GM12878 (cell line): ENCODE results near the gene TP53I11. TPM values are rescaled to one million over a fixed set of nuclear protein-coding genes. Genes with fewer than 3 reads are reported as not detected.

Experiments used
- ATAC-seq: fragments of 200-7000 bp; cut with Tn5 transposase; 3 replicates; pipeline ENCODE4 v1.9.1; 2020; ENCODE audit warnings: mild to moderate bottlenecking, moderate library complexity
- BruUV-seq: library from RNA; stranded (reverse); fragments of 400-500 nt; replicated peaks from 2 replicates; lab custom pipeline; 2021; lab: Mats Ljungman, UMichigan
- CTCF ChIA-PET: fragments of 300-600 bp; sonication (Branson Sonifier 250); formaldehyde crosslinking; extraction: SDS; loops from one replicate; lab custom pipeline; 2021; ENCODE audit warnings: inconsistent platforms; lab: Yijun Ruan, JAX
- POLR2A ChIA-PET: fragments of 350-600 bp; formaldehyde crosslinking; extraction: SDS; loops from one replicate; lab custom pipeline; 2021; ENCODE audit warnings: inconsistent platforms; lab: Charles Lee
- RAD21 ChIA-PET: fragments of 300-600 bp; sonication (Branson Sonifier 250); formaldehyde crosslinking; loops from one replicate; lab custom pipeline; 2023; ENCODE audit warnings: antibody characterized with exemption; ENCODE audit not compliant: unreplicated experiment; lab: Charles Lee
- SMC1A ChIA-PET: fragments of 300-600 bp; sonication (Branson Sonifier 250); formaldehyde crosslinking; loops from one replicate; lab custom pipeline; 2023; ENCODE audit not compliant: unreplicated experiment, uncharacterized antibody; lab: Charles Lee
- DNase-seq: peaks from one replicate; pipeline ENCODE4 v3.0.0-alpha.2; 2011; ENCODE audit warnings: low read depth, low spot score
- FAIRE-seq: peaks from 3 replicates; lab custom pipeline; 2011; peaks lifted over from hg19 to GRCh38; lab: Jason Lieb, UNC
- H2AFZ ChIP-seq: 2 replicates; pipeline ENCODE4 v1.6.0; 2011; ENCODE audit warnings: low read depth, low read length, control low read depth; ENCODE audit not compliant: control insufficient read depth
- H3K27ac ChIP-seq: 2 replicates; pipeline ENCODE4 v1.5.1; 2011; ENCODE audit warnings: control low read depth; ENCODE audit not compliant: control insufficient read depth, insufficient read depth
- H3K27me3 ChIP-seq, 2 experiments: replicated peaks in 1 of 2; 2 replicates each; pipeline versions ENCODE4 v1.6.0 to v1.6.1; 2011; ENCODE audit warnings: low read length in 1 of 2; ENCODE audit not compliant: control insufficient read depth in 2 of 2, insufficient read depth in 2 of 2
- H3K36me3 ChIP-seq, 2 experiments: 2 replicates each; pipeline ENCODE4 v1.5.1; 2011; ENCODE audit warnings: low read length in 1 of 2; ENCODE audit not compliant: control insufficient read depth in 2 of 2, insufficient read depth in 2 of 2
- H3K4me1 ChIP-seq: 2 replicates; pipeline ENCODE4 v1.6.1; 2011; ENCODE audit warnings: mild to moderate bottlenecking, low read length, moderate library complexity, mixed read lengths; ENCODE audit not compliant: control insufficient read depth, insufficient read depth
- H3K4me2 ChIP-seq: 2 replicates; pipeline ENCODE4 v1.6.0; 2011; ENCODE audit warnings: control low read depth; ENCODE audit not compliant: control insufficient read depth, insufficient read depth
- H3K4me3 ChIP-seq: fragments of 200-600 bp; sonication (generic); 2 replicates; pipeline ENCODE4 v1.5.1; 2016
- H3K79me2 ChIP-seq: 2 replicates; pipeline ENCODE4 v1.6.0; 2011; ENCODE audit warnings: low read length; ENCODE audit not compliant: control insufficient read depth, insufficient read depth
- H3K9ac ChIP-seq: 2 replicates; pipeline ENCODE4 v1.8.0; 2011; ENCODE audit warnings: low read length, control low read depth, mixed read lengths; ENCODE audit not compliant: control insufficient read depth, insufficient read depth
- H3K9me3 ChIP-seq: replicated peaks from 3 replicates; pipeline ENCODE4 v1.5.1; 2011; ENCODE audit warnings: mild to moderate bottlenecking, low read length; ENCODE audit not compliant: control insufficient read depth, insufficient read depth
- H4K20me1 ChIP-seq: 2 replicates; pipeline ENCODE4 v1.6.0; 2011; ENCODE audit not compliant: control insufficient read depth, insufficient read depth
- CBX3 ChIP-seq: fragments of 200-600 bp; sonication (generic); IDR thresholded peaks from 2 replicates; pipeline ENCODE4 v1.6.1; 2016; ENCODE audit warnings: low read depth, borderline replicate concordance
- CHD1 ChIP-seq: IDR thresholded peaks from 2 replicates; pipeline ENCODE4 v1.6.1; 2012; ENCODE audit warnings: low read depth, low read length, improper control_type of control experiment
- EP300 ChIP-seq, 2 experiments: fragments of 150-350 bp in 1 of 2; IDR thresholded peaks; 2 replicates each; pipeline ENCODE4 v1.6.1; 2011 to 2012; ENCODE audit warnings: low read depth in 2 of 2, low read length in 2 of 2, borderline replicate concordance in 1 of 2, improper control_type of control experiment in 1 of 2, inconsistent platforms in 1 of 2; ENCODE audit not compliant: control insufficient read depth in 1 of 2
- FOXM1 ChIP-seq: IDR thresholded peaks from 2 replicates; pipeline ENCODE4 v1.6.1; 2012; ENCODE audit warnings: low read depth, mild to moderate bottlenecking, inconsistent platforms, low read length, moderate library complexity
- KDM1A ChIP-seq: fragments of 200-600 bp; sonication (generic); IDR thresholded peaks from 2 replicates; pipeline ENCODE4 v1.6.1; 2016; ENCODE audit warnings: borderline replicate concordance
- MXI1 ChIP-seq: fragments of 150-350 bp; IDR thresholded peaks from 2 replicates; pipeline ENCODE4 v1.6.1; 2011; ENCODE audit warnings: low read depth, mild to moderate bottlenecking, inconsistent platforms, low read length, improper control_type of control experiment
- RUNX3 ChIP-seq: IDR thresholded peaks from 2 replicates; pipeline ENCODE4 v1.6.1; 2012; ENCODE audit warnings: low read length, inconsistent platforms
- STAT1 ChIP-seq: fragments of 450-650 bp; conservative IDR thresholded peaks from 2 replicates; pipeline ENCODE4 v1.6.1; 2014; ENCODE audit warnings: antibody characterized with exemption, mild to moderate bottlenecking
- WRNIP1 ChIP-seq: IDR thresholded peaks from 2 replicates; pipeline ENCODE4 v1.6.1; 2011; ENCODE audit warnings: low read depth, low read length, improper control_type of control experiment, borderline replicate concordance
- WGBS: methylation state at CpG from one replicate; pipeline ENCODE4 v1.1.6; 2016; ENCODE audit warnings: low lambda C conversion rate; ENCODE audit not compliant: insufficient replicate concordance, insufficient coverage; ENCODE audit errors: missing lambda C conversion rate; 5-methylcytosine and 5-hydroxymethylcytosine counted together
- in situ Hi-C: fragments of 300-500 bp; cut with MboI; formaldehyde crosslinking; loops from 9 replicates; pipeline ENCODE4 v1.14.3; 2018; ENCODE audit warnings: mixed read lengths
- intact Hi-C: fragments of 100-400 bp; cut with micrococcal nuclease; formaldehyde crosslinking; loops from one replicate; pipeline ENCODE4 v1.14.2; 2022; ENCODE audit not compliant: unreplicated experiment
- polyA plus RNA-seq, 11 experiments: library from polyadenylated mRNA; depleted of rRNA in 4 of 11; unstranded in 6 of 11; stranded (reverse) in 5 of 11; fragments of >200 nt; fragmentation: Nextera tagmentation in 4 of 11; fragmentation: Illumina TruSeq in 1 of 11; extraction: Ambion mirVana in 4 of 11; extraction: Trizol in 1 of 11; gene quantifications; 1 replicate in 1 of 11; 2 replicates in 10 of 11; pipeline versions ENCODE4 v1.2.1 to v1.2.3, GENCODE V29; 2011 to 2016; ENCODE audit warnings: inconsistent platforms in 2 of 11, missing spikeins in 2 of 11, low read depth in 1 of 11
- total RNA-seq, 4 experiments: library from RNA; depleted of rRNA in 3 of 4; stranded (reverse); fragments of >200 nt in 3 of 4; fragmentation: Illumina TruSeq in 1 of 4; extraction: Trizol in 1 of 4; gene quantifications; 2 replicates each; pipeline versions ENCODE4 v1.2.1 to v1.2.3, GENCODE V29; 2013 to 2021
- TF ChIP-seq, protein P1 (sequence below): fragments of 450-650 bp; IDR thresholded peaks from 2 replicates; pipeline ENCODE4 v1.6.1; 2016; ENCODE audit warnings: mild to moderate bottlenecking
- TF ChIP-seq, protein P2 (sequence below): fragments of 450-650 bp; IDR thresholded peaks from 2 replicates; pipeline ENCODE4 v1.6.1; 2017; ENCODE audit warnings: mild to moderate bottlenecking, moderate library complexity

TP53I11 gene
- total and polyA plus RNA-seq, 10 of the 15 experiments (the other 5 are each of a cell fraction or from before 2014, with no cell fraction given): 0.03 to 0.28 (median 0.17) TPM; not detected in 3

DNA sequence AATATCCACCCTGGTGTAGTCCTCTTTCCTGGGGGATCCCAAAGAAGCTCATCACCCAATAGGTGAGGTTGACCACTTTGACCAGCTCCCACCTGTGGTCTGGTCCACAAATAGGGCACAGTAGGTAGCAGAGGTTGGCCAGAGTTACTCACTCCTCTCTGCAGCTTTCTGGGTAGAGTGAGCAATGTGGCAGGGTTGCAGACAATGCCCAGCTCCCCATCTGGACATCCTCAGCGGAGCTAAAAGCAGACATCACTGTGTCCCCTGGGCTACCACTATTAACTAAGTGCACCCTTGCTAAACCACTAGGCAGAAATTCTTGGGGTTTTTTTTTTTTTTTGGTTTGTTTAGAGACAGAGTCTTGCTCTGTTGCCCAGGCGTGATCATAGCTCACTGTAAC is 48.4 kb upstream of the TP53I11 start:
- no peak for ATAC-seq
- Histone ChIP-seq H3K4me2 (no peak overlapping the region), H3K36me3 (no peaks in the 10 kb centered on the region), H4K20me1 (no peaks in the 10 kb centered on the region), H3K9ac (no peak overlapping the region), H3K4me3 (no peak overlapping the region), H3K4me1 (no peaks in the 10 kb centered on the region), H2AFZ (no peak overlapping the region), H3K27me3 (no peaks in the 10 kb centered on the region; a peak in 1 of 4 replicates), H3K27ac (no peak overlapping the region), H3K79me2 (no peaks in the 10 kb centered on the region), H3K9me3 (no peaks in the 10 kb centered on the region)
- FAIRE-seq: no peak
- BruUV-seq: no TSS peak
- RAD21 ChIA-PET: interaction anchor here (1.4 kb wide), 1 partner anchor 63 kb away, joined by 3 read pairs; no protein-coding TSS in a partner anchor
- POLR2A ChIA-PET: no interaction called here
- in situ Hi-C loops: no loop called here
- DNase-seq: no peak
- TF ChIP-seq EP300 (IDR thresholded peaks at IDR 0.05; ENCODE audit: borderline replicate concordance in 1 of 2, control insufficient read depth in 1 of 2, low read depth in 2 of 2, low read length in 2 of 2): no peak
- TF ChIP-seq, protein P1, sequence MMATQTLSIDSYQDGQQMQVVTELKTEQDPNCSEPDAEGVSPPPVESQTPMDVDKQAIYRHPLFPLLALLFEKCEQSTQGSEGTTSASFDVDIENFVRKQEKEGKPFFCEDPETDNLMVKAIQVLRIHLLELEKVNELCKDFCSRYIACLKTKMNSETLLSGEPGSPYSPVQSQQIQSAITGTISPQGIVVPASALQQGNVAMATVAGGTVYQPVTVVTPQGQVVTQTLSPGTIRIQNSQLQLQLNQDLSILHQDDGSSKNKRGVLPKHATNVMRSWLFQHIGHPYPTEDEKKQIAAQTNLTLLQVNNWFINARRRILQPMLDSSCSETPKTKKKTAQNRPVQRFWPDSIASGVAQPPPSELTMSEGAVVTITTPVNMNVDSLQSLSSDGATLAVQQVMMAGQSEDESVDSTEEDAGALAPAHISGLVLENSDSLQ: no peak
- CTCF ChIA-PET: interaction anchor here (0.7 to 1.2 kb wide), 2 partner anchors 10 to 334 kb away, joined by 3 read pairs; no protein-coding TSS in a partner anchor
- SMC1A ChIA-PET: interaction anchor here (1.2 kb wide), 2 partner anchors 10 to 15 kb away, joined by 3 read pairs; no protein-coding TSS in a partner anchor
- WGBS: 0% methylated on average over 2 of the region's 2 CpGs
- intact Hi-C loops: no loop called here

GRCh38 chr11:44998051-44998450 is 47.4 kb upstream of the TP53I11 start:
- ChIA-PET CTCF (no interaction called here), POLR2A (no interaction called here), RAD21 (interaction anchor here (1.4 kb wide), 1 partner anchor 62 kb away, joined by 3 read pairs; no protein-coding TSS in a partner anchor), SMC1A (no interaction called here)
- no peaks in the 10 kb centered on the region; a peak in 1 of 4 replicates for H3K27me3 ChIP-seq
- H3K4me1 ChIP-seq: no peaks in the 10 kb centered on the region
- in situ Hi-C loops: no loop called here
- H2AFZ ChIP-seq: no peak overlapping the region
- H3K4me2 ChIP-seq: no peak overlapping the region
- H3K9me3 ChIP-seq: no peaks in the 10 kb centered on the region
- no peaks in the 10 kb centered on the region for H3K36me3 ChIP-seq
- no peak overlapping the region for H3K27ac ChIP-seq
- H3K9ac ChIP-seq: no peak overlapping the region
- ATAC-seq: no peak
- WGBS: 28% methylated on average over 2 of the region's 2 CpGs
- TF ChIP-seq KDM1A (no peak), CHD1 (no peak), STAT1 (no peak), CBX3 (no peak), RUNX3 (no peak), WRNIP1 (no peak), MXI1 (no peak), FOXM1 (no peak)
- TF ChIP-seq, protein P2, sequence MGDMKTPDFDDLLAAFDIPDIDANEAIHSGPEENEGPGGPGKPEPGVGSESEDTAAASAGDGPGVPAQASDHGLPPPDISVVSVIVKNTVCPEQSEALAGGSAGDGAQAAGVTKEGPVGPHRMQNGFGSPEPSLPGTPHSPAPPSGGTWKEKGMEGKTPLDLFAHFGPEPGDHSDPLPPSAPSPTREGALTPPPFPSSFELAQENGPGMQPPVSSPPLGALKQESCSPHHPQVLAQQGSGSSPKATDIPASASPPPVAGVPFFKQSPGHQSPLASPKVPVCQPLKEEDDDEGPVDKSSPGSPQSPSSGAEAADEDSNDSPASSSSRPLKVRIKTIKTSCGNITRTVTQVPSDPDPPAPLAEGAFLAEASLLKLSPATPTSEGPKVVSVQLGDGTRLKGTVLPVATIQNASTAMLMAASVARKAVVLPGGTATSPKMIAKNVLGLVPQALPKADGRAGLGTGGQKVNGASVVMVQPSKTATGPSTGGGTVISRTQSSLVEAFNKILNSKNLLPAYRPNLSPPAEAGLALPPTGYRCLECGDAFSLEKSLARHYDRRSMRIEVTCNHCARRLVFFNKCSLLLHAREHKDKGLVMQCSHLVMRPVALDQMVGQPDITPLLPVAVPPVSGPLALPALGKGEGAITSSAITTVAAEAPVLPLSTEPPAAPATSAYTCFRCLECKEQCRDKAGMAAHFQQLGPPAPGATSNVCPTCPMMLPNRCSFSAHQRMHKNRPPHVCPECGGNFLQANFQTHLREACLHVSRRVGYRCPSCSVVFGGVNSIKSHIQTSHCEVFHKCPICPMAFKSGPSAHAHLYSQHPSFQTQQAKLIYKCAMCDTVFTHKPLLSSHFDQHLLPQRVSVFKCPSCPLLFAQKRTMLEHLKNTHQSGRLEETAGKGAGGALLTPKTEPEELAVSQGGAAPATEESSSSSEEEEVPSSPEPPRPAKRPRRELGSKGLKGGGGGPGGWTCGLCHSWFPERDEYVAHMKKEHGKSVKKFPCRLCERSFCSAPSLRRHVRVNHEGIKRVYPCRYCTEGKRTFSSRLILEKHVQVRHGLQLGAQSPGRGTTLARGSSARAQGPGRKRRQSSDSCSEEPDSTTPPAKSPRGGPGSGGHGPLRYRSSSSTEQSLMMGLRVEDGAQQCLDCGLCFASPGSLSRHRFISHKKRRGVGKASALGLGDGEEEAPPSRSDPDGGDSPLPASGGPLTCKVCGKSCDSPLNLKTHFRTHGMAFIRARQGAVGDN: no peak
- no peak for DNase-seq
- no TSS peak for BruUV-seq
- no peak for FAIRE-seq
- no peaks in the 10 kb centered on the region for H3K79me2 ChIP-seq
- no peaks in the 10 kb centered on the region for H4K20me1 ChIP-seq
- no peak overlapping the region for H3K4me3 ChIP-seq
- intact Hi-C loops: no loop called here
